ENCODE data around the gene CENPS.
"Not testable (repeated sequence)": the region's sequence is repeated elsewhere in the genome, so short reads cannot be mapped to it uniquely, and the experiment has no call there.

Gene CENPS

DNA sequence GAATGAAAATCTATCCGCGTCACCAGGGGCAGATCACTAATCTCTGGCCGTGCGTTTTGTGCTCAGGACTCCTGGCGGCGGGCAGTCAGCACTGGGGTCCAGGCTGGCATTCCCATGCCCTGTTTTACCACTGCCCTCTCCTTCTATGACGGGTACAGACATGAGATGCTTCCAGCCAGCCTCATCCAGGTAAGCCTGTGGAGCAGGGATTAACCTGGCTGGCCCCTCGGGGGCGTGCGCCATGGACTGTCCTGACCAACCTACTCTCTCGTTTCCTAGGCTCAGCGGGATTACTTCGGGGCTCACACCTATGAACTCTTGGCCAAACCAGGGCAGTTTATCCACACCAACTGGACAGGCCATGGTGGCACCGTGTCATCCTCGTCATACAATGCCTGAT is 10.9 kb upstream of the CENPS start:
- no peak for DNase-seq (ENCODE audit: low spot score)

DNA sequence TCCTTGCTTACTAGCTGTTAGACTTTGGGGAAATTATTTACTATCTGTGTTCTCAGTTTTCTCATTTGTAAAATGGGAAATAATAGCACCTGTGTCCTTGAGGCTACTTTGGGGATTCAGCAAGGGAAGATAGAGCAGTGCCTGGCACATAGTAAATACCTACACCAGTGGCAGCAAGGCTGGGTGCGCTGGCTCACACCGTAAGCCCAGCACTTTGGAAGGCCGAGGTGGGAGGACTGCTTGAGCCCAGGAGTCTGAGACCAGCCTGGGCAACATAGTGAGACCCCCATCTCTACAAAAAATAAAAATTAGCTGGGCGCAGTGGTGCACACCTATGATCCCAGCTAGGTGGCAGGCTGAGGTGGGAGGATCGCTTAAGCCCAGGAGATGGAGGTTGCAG is 8.6 kb upstream of the CENPS start:
- DNase-seq (ENCODE audit: low spot score) = no peak

DNA sequence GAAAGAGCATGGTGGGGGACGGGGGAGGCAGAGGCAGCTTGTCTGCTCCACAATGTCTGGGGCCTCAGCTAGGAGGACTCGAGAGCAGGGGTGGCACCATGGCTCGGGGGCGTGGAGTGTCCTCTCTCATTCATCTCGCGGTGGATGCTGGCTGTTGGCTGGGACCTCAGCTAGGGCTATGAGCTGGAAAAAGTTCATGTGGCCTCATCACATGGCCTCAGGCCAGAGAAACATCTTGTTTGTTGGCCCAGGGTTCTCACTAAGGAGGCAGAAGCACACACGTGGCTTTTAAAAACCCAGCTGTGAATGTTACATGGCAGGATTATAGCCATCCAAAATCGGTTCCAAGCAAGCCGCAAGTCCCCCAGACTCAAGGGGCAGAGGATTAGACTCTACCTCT is 6.2 kb upstream of the CENPS start:
- DNase-seq (ENCODE audit: low spot score) = no peak

DNA sequence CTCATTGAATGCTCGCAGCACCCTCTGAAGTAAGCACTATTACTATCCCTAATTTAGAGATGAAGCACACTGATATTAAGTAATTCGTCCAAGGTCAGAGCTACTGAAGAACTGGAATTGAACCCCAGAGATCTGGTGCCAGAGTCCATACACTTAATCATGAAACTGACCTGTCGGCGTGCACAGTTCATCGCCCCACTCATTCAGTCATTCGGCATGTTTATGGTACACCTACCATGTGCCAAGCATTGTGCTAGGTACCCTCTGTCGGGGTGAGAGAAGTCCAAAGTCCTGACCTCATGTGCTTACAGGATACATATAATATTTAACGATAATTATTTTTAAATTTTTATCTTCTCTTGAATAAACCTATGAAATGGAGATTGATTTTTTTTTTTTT is 5.6 kb upstream of the CENPS start:
- no peak for DNase-seq (ENCODE audit: low spot score)

DNA sequence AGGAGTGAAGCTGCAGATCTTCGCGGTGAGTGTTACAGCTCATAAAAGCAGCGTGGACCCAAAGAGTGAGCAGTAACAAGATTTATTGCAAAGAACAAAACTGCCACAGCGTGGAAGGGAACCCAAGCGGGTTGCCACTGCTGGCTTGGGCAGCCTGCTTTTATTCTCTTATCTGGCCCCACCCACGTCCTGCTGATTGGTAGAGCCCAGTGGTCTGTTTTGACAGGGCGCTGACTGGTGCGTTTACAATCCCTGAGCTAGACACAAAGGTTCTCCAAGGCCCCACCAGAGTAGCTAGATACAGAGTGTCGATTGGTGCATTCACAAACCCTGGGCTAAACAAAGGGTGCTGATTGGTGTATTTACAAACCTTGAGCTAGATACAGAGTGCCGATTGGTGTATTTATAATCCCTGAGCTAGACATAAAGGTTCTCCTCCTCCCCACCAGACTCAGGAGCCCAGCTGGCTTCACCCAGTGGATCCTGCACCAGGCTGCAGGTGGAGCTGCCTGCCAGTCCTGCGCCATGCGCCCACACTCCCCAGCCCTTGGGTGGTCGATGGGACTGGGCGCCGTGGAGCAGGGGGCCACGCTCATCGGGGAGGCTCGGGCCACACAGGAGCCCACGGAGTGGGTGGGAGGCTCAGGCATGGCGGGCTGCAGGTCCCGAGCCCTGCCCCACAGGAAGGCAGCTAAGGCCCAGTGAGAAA is 4.3 kb upstream of the CENPS start:
- not testable (repeated sequence) for DNase-seq (ENCODE audit: low spot score)

DNA sequence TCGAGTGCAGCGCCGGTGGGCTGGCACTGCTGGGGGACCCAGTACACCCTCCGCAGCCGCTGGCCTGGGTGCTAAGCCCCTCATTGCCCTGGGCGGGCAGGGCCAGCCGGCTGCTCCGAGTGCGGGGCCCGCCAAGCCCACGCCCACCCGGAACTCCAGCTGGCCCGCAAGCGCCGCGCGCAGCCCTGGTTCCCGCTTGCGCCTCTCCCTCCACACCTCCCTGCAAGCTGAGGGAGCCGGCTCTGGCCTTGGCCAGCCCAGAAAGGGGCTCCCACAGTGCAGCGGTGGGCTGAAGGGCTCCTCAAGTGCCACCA is 3.7 kb upstream of the CENPS start:
- not testable (repeated sequence) for DNase-seq (ENCODE audit: low spot score)

DNA sequence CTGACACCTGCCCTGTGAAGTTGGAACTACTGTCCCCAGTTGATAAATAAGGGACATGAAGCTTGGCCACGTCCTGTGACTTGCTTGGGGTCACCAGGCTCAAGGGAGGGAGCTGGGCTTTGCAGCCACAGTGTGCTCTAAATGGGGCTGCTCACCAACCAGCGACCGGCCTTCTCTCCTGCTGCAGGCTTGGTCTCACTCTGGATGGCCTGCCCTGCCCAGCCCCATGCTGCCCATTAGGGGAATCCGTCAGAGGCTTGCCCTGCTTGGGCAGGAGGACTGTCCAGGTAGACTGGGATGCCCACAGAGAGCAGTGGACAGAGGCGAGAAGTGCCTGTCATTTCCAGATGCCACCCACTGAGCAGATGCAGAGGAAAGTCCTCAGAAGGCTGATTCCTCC is 1.2 kb upstream of the CENPS start:
- DNase-seq (ENCODE audit: low spot score) = no peak

DNA sequence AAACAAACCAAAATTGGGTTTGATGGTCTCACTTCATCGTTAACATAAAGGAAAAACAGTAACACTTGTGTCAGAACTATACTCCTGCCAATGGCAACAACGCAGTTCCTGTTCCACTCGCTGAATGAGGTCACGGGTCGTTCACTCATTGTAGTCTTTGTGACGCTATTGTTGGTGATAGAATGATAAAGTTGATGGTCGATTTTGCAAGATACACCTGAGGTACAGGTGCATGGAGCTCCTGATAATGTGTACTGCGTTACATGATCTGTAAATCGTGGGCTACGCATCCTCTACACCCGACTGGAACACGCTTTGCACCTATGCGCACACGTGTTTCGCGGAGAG is 391 bp upstream of the CENPS start:
- no peak for DNase-seq (ENCODE audit: low spot score)

DNA sequence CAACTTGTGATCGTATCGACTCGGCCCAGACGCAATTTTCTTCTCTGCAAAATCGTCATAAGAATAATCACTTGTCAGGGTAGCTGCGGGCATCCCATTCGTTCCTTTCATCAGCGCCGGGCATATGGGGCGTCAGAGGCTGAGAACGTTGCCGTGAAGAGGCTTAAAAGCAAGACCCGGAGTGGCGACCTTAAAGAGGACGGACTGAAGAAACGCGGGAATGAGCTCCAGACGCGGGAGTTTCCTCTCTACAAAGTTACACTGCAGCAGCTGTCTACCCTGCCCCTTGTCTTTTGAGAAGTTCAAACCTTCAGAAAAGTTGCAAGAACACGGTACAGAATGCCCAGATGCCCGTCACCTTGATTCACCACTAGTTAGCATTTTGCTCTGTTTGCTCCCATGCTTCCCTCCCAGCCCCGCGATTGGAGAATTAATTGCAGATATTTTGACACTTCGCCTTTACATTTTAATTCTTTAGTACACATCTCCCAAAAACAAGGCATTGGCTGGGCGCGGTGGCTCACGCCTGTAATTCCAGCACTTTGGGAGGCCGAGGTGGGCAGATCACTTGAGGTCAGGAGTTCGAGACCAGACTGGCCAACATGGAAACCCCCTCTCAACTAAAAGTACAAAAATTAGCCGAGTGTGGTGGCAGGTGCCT is 967 bp downstream of the CENPS start:
- DNase-seq (ENCODE audit: low spot score) = no peak

DNA sequence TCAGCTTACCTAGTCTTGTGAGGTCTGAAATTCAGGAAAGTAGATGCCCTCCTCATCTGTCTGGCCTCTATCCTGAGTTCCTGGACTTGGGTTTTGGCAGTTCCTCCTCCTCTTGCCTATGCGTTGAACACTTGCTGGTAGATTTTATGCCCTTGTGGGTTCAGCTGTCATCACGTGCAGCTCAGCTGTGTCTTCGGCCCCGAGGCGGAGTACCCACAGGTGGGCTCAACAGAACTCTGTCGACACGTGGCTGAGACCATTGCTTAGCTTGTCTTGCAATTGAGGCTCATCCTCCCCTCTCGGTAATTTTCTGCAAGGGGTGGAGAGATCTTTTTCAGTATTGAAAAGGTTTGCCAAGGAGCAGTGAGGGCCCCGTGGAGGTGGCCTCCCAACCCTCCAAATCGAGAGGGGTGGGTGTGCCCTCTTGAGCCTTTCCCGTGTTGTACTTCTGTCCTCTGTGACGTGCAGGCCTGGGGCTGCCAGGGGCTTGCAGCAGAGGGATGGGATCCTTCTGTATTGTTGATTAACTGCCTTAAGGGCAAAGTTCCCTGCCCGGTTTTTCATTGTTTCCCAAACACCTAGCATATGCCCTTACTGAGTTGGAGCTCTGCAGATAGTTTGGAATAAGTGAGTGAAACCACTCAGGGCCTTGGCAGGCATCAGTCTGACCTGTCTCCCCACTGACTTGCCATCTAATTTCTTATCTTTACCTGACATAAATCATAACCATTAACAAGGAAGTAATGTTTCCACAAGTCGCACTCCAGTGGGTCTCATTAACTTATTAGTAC is 2.9 kb downstream of the CENPS start:
- no peak for DNase-seq (ENCODE audit: low spot score)

DNA sequence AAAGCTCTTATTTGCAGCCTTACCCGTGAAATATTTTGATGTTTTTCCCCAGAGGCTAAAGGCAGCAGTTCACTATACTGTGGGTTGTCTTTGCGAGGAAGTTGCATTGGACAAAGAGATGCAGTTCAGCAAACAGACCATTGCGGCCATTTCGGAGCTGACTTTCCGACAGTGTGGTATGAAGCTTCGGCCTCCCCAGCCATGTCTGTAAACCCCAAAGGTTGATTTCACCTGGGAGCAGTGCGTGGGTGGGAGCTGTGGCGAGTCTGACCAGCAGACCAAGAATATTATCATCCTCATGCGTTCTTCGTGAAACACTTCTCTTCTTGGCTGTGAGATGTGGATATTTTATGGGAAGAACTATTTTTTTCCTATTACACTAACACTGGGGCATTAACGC is 3.6 kb downstream of the CENPS start:
- DNase-seq (ENCODE audit: low spot score) = no peak

DNA sequence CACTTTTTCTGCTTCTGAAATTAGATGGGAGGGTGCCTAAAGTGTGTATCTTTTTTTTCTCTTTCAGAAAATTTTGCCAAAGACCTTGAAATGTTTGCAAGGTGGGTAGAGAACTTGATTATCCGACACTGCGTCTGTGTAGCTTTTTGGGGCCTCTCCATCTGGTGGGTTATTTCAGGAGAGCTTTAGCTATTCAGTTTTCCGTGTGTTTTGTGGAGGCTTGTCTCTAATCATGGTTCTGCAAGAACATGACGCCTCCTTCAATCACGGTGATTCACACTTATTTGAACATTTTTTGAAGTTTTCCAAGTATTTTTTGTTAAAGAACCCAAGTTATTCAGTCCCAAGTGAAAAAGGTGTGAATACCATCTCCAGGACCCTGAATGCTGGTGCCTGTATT is 4.4 kb downstream of the CENPS start:
- no peak for DNase-seq (ENCODE audit: low spot score)

DNA sequence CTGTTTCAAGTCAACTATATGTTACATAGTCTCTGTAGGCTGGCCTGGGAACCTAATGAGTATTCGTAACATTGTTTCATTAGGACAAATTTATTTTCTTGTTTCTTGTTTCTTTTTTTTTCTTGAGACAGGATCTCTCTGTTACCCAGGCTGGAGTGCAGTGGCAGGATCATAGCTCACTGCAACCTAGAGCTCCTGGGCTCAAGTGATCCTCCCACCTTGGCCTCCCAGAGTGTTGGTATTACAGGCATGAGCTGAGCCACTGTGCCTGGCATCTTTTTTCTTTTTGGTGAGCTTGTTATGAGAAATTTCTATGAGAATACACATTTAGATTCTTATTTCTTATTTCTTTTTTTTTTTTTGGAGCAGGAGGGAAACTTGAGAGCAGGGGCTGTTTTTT is 6.8 kb downstream of the CENPS start:
- DNase-seq (ENCODE audit: low spot score) = no peak

DNA sequence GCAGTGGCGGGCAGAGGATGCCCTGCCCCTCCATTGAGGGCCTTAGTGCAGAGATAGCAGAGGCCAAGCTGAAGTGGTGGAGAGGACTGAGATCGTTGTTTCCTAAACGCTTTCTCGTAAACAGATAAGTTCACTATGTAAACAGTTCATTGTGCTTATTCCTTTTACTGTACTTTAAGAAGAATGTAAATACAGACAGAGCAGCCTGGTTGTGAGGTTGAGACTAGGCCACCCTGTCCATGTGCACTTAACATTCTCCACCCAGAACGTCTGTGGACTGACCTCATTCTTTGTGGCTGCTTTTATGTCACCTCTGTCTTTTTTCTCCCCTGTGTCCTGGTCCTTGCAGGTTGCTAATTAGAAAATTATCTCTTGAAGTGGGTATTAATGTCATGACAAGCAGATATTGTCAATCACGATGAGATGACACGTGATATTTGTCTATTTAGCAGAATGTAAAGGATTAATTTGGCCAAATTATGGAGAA is 8.5 kb downstream of the CENPS start:
- no peak for DNase-seq (ENCODE audit: low spot score)

DNA sequence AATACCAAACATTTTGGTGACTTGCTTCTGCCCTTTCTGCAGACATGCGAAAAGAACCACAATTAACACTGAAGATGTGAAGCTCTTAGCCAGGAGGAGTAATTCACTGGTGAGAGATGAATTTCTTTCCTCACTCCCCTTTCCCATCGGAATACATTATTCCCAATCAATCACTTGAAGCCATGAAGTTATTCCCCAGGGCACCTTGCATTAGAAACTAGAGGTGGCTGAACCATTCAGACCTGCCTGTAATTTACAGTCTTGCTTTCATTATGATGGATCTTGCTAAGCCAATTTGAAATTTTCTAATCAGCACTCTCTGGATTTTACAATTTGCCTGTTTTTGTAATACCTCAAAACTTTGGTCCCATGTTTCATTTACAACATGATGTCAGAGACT is 10.1 kb downstream of the CENPS start:
- no peak for DNase-seq (ENCODE audit: low spot score)

DNA sequence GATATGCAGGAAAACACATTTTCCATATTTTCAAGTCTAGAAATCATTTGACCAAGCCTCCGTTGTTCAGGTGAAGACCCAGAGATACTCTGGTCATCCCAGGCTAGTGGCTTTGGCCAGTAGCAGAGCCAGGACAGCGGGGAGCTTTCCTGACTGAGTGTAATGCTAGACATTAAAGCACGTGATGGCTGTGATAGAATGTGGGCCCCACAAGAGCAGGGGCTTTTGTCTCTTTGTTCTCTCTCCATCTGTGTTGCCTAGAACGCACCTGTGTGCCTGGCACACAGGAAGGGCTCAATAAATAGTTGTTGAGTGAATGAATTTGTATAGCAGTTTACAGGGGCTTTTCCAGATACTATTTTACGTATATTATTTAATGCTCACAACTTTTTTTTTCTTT is 10.6 kb downstream of the CENPS start:
- no peak for DNase-seq (ENCODE audit: low spot score)

DNA sequence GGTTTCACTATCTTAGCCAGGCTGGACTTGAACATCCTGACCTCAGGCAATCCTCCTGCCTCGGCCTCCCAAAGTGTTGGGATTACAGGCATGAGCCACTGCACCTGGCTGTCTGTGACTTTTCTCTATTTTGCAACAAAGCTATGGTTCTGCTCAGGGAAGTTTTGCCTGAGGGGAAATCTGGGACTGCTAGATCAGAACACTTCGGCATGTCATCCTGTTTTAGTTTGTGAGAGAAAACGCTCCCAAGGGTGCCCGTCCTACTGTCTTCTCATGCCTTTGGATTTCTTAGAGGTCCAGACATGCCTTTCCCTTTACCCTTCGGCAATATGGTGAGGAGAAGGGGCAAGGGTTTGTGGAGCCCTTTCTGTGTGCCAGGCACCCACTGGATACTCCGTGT is 14.0 kb downstream of the CENPS start:
- DNase-seq (ENCODE audit: low spot score) = no peak

DNA sequence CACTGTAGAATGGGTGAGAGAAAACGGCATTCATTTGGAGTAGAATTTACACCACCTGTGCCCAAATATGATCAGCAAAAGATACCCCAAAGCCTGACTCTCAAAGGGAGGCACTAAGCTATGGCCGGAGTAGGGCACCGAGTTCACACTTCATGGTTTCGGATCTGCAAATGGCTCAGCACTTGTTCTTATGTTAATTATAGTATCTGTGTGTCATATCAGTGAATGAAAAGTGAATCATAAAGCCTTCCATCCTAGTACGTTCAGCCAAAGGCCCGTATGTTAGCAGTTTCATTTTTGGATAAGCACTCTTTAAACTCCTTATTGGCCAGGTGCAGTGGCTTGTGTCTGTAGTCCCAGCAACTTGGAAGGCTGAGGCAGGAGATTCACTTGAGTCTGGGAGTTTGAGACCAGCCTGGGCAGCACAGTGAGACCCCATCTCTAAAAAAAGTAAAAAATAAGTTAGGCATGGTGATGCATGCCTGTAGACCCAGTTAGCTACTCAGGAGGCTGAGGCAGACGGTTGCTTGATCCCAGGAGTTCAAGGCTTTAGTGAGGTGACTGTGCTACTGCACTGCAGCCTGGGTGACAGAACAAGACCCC is 14.7 kb downstream of the CENPS start:
- no peak for DNase-seq (ENCODE audit: low spot score)

DNA sequence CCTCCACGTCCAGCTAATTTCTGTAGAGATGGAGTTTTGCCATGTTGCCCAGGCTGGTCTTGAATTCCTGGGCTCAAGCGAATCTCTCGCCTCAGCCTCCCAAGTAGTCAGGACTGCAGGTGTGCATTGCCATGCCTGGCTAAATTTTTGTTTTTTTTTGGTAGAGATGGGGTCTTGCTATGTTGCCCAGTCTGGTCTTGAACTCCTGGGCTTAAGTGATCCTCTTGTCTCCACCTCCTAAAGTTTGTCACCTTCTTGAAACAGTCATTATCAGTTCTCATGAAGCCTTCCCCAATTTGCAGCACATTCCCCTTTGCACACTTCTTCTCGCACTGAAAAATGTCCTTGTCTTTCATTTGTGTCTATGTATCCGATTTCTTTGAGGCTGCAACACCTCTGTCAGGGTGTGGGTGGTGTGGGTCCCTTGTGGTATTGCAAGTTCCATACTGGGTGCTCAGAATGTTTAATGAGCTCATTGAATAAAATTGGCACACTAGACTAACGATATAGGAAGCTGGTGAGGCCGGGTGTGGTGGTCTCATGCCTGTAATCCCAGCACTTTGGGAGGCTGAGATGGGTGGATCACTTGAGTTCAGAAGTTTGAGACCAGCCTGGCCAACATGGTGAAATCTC is 16.7 kb downstream of the CENPS start:
- no peak for DNase-seq (ENCODE audit: low spot score)

DNA sequence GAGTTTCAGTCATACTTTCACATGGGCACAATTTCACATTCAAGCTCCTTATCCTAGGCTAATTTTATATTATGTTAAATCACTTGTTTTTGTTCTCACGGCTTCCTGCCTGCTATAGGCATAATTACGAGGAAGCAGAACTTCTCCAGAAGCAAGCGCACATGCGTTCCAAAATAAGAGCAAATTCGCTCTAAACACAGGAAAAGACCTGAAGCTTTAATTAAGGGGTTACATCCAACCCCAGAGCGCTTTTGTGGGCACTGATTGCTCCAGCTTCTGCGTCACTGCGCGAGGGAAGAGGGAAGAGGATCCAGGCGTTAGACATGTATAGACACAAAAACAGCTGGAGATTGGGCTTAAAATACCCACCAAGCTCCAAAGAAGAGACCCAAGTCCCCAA is 19.5 kb downstream of the CENPS start, which contains the start of gene CORT:
CORT (plus strand) TSS at position 281 of the 400 bp plus-strand sequence. CDS start 193 bp downstream, outside the sequence.
- DNase-seq (ENCODE audit: low spot score) = no peak

DNA sequence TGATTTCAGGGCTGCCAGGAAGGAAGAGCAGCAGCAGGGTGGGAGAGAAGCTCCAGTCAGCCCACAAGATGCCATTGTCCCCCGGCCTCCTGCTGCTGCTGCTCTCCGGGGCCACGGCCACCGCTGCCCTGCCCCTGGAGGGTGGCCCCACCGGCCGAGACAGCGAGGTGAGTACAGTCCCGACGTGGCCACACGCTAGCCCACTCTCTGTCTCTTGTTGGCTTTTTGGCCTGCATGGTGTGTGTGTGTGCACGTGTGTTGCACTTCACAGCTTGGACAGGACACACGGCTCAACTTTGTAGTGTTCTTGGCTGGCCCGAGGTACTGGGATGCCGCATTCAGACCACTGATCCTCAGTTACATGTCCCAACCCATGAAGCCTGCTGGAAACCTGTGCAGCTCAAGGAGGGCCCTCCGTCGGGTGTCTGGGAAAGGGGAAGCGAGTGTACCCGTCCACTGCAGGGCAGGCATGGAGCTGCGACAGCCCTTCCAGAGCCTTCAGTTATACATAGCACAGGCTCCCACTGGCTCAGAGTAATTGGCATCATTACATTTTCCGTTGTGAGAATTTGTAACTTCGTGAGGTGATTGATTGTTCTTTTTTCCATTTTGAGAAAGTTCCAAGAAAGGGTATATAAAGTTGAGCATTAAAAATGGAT is 20.1 kb downstream of the CENPS start:
- DNase-seq (ENCODE audit: low spot score) = no peak

DNA sequence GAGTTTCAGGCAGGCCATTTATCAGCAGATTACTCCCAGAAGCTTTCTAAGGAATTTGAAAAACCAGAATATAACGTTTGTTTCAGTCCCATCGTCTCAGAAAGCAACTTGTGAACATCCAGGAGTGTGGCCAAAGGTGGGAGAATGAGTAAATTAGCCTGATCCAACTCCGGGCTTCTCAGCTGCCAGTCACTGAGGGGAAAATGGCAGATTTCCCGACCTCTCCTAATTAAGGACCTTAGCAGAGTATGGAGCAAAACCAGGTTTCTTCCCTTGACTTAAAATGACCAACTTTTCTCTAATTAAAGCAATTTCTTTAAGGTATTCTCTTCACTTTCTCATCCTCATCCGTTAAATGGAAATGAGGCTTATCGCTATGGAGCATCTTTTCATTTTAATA is 20.6 kb downstream of the CENPS start:
- DNase-seq (ENCODE audit: low spot score) = no peak

All from CD4-positive, alpha-beta T cell treated with Interleukin-6 at 100 ng/mL for 8 hours (primary cell).